ENCODE measurements around the gene TAS2R43.
"Not testable (repeated sequence)": the region's sequence is repeated elsewhere in the genome, so short reads cannot be mapped to it uniquely, and the experiment has no call there.

The TAS2R43 gene

DNA sequence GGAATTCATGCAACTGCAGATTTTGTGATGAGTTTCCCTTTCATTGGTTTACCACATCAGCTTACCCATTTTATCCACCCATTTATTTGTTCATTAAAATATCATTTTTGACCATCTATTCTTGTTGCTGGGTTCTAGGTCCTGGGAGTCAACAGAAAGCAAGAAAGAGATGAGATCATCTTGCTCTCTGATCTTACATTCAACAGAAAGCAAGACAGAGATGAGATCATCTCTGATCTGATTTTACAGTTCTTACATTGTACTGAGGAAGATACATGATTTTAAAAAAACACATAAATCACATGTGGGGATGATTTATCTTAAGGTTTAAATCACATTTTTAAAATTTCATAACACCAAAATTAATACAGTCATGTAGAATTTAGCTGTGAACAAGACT, 32.3 kb downstream of the TAS2R43 start:
- no peak for DNase-seq (ENCODE audit: low spot score)

DNA sequence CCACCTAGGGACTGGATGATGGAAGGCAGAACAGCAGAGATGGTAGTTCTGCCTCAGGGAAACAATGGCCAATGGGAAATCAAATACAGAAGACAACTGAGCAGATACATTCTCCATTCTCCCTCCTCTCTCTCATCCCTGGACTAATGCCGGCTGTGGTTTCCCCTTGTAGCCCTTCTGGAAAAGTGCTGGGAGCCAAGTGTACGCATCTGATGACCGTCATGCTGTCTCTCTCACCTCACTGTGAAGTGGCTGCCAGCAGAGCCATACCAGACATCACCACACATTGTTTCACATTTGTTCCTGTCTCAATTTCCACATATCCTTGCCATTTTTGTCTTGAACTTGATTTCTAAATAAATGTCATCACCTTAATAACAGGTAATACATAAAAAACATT, 33.1 kb downstream of the TAS2R43 start:
- no peak for DNase-seq (ENCODE audit: low spot score)

- no peak for DNase-seq (ENCODE audit: low spot score)
Observed at GRCh38 chr12:11055306-11055705, 36.8 kb downstream of the TAS2R43 start.

DNA sequence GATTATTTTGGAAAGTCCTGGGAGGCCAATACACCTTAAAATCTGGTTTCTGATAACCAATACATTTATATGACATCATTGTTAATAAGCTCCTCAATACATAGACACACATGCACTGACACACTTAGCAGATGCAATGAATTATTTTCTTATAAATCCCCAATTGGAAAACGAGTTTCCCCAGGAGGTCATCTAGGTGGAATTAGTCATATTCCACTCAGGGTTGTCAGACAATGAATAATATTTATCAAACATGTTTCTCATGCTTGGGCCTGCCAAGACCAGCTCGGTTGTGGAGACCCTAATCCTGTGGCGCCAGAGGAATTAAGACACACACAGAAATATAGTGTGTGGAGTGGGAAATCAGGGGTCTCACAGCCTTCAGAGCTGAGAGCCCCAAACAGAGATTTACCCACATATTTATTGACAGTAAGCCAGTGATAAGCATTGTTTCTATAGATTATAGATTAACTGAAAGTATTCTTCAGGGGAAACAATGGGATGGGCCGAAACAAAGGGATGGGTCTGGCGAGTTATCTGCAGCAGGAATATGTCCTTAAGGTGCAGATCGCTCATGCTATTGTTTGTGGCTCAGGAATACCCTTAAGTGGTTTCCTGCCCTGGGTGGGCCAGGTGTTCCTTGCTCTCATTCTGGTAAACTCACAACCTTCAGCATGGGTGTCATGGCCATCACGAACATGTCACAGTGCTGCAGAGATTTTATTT, 42.1 kb downstream of the TAS2R43 start:
- DNase-seq (ENCODE audit: low spot score): not testable (repeated sequence)

- DNase-seq (ENCODE audit: low spot score): not testable (repeated sequence)
Observed at GRCh38 chr12:11041366-11041765, 50.7 kb downstream of the TAS2R43 start.
